ENCODE measurements around the gene CHI3L1.

GRCh38 chr1:203168256-203168786 is 18.2 kb downstream of the CHI3L1 start:
- TF ChIP-seq CTCF (IDR thresholded peaks at IDR 0.05 in 2 of 3, conservative IDR thresholded peaks at IDR 0.05 in 1 of 3; ENCODE audit: borderline replicate concordance in 1 of 3, insufficient read depth in 1 of 3, low read depth in 2 of 3, low read length in 2 of 3) (no peak), SP1 (IDR thresholded peaks at IDR 0.05; ENCODE audit: low read depth) (no peak), POLR2A (IDR thresholded peaks at IDR 0.05; ENCODE audit: borderline replicate concordance, extremely low read depth, insufficient read depth, insufficient read length) (no peak), YY1 (IDR thresholded peaks at IDR 0.05; ENCODE audit: extremely low read depth, insufficient replicate concordance, low read depth, low read length) (no peak), ZNF274 (IDR thresholded peaks at IDR 0.05; ENCODE audit: low read depth, low read length) (no peak), EZH2 (IDR thresholded peaks at IDR 0.05) (no peak), TCF7L2 (IDR thresholded peaks at IDR 0.05; ENCODE audit: borderline replicate concordance, extremely low read depth, insufficient read depth, insufficient read length) (no peak), REST (IDR thresholded peaks at IDR 0.05; ENCODE audit: low read depth) (no peak), CBX3 (IDR thresholded peaks at IDR 0.05; ENCODE audit: low read depth) (no peak)
